ENCODE data around the gene AIRE.
"Not testable (repeated sequence)": the region's sequence is repeated elsewhere in the genome, so short reads cannot be mapped to it uniquely, and the experiment has no call there.

The AIRE gene

GRCh38 chr21:44337941-44338895 lies 52.5 kb downstream of the AIRE start:
- TF ChIP-seq Cebpa-rat (IDR thresholded peaks at IDR 0.05), result no peak
- Histone ChIP-seq H3K4me1 (peaks cover 38 to 76% (median 68%) of the 10 kb centered on the region in 10 experiments), H3K9ac (peak overlapping the region; percentile 26 to 77 (median 65); a peak in 20 of 22 replicates), H3K27me3 (no peaks in the 10 kb centered on the region), H4K20me1 (peaks cover 0 to 29% (median 8%) of the 10 kb centered on the region in 11 experiments; a peak in 14 of 22 replicates), H3K9me3 (replicated peaks in 1 of 11) (no peaks in the 10 kb centered on the region), H3K27ac (peak overlapping the region in 10 of 11 experiments; percentile 2 to 87 (median 68); a peak in 18 of 22 replicates), H3K4me3 (peak overlapping the region; percentile 27 to 66 (median 50); a peak in 19 of 20 replicates), H3K36me3 (peaks cover 0 to 22% (median 8%) of the 10 kb centered on the region in 11 experiments; a peak in 11 of 22 replicates), H3K4me2 (peak overlapping the region; percentile 80 to 97 (median 90))

GRCh38 chr21:44338971-44339910 lies 53.6 kb downstream of the AIRE start, which contains the start of gene CFAP410:
CFAP410 (minus strand) TSS chr21:44339390; CDS start chr21:44339194, 196 bp downstream.
- Histone ChIP-seq H3K9me3 (replicated peaks in 1 of 11) (no peaks in the 10 kb centered on the region), H3K4me2 (peak within 1 kb of the TSS; percentile 90 to 99 (median 95)), H3K36me3 (peaks cover 0 to 22% (median 8%) of the 10 kb centered on the region in 11 experiments; a peak in 11 of 22 replicates), H3K4me3 (peak within 1 kb of the TSS; percentile 66 to 93 (median 76)), H3K27me3 (peaks cover 0 to 1% (median 0%) of the 10 kb centered on the region in 11 experiments; a peak in 1 of 22 replicates), H4K20me1 (peaks cover 0 to 18% (median 0%) of the 10 kb centered on the region in 11 experiments; a peak in 9 of 22 replicates), H3K9ac (peak within 1 kb of the TSS; percentile 86 to 96 (median 90)), H3K4me1 (peaks cover 28 to 76% (median 68%) of the 10 kb centered on the region in 10 experiments), H3K27ac (peak within 1 kb of the TSS; percentile 86 to 98 (median 93))
- no peak for TF ChIP-seq Cebpa-rat (IDR thresholded peaks at IDR 0.05)

GRCh38 chr21:44341726-44342458 lies 56.2 kb downstream of the AIRE start:
- not testable (repeated sequence) for H3K9ac ChIP-seq; H3K9me3 ChIP-seq (replicated peaks in 1 of 11); H3K4me2 ChIP-seq; H3K4me3 ChIP-seq; H3K36me3 ChIP-seq
- H3K4me1 ChIP-seq, result peaks cover 35 to 77% (median 68%) of the 10 kb centered on the region in 10 experiments
- H4K20me1 ChIP-seq, result peaks cover 0 to 11% (median 0%) of the 10 kb centered on the region in 11 experiments; a peak in 6 of 22 replicates
- H3K27ac ChIP-seq, result peak overlapping the region in 1 of 11 experiments; percentile 17; a peak in 1 of 22 replicates
- H3K27me3 ChIP-seq, result peaks cover 0 to 21% (median 0%) of the 10 kb centered on the region in 11 experiments; a peak in 3 of 22 replicates

GRCh38 chr21:44342981-44343380 lies 57.3 kb downstream of the AIRE start:
- Histone ChIP-seq H3K27ac (peak overlapping the region in 1 of 11 experiments; percentile 23; a peak in 2 of 22 replicates), H3K27me3 (peaks cover 0 to 21% (median 0%) of the 10 kb centered on the region in 11 experiments; a peak in 3 of 22 replicates), H3K4me2 (peak overlapping the region in 7 of 11 experiments; percentile 1 to 85 (median 31); a peak in 8 of 22 replicates), H3K4me1 (peaks cover 24 to 76% (median 61%) of the 10 kb centered on the region in 10 experiments)
- H3K9ac ChIP-seq; H4K20me1 ChIP-seq; H3K9me3 ChIP-seq (replicated peaks in 1 of 11); H3K4me3 ChIP-seq; H3K36me3 ChIP-seq: not testable (repeated sequence)

- Histone ChIP-seq H4K20me1 (no peaks in the 10 kb centered on the region; a peak in 1 of 22 replicates), H3K27me3 (peaks cover 0 to 21% (median 0%) of the 10 kb centered on the region in 11 experiments; a peak in 3 of 22 replicates), H3K4me3 (peak overlapping the region in 1 of 10 experiments; percentile 22; a peak in 1 of 20 replicates), H3K4me1 (peaks cover 19 to 86% (median 67%) of the 10 kb centered on the region in 10 experiments), H3K9me3 (replicated peaks in 1 of 11) (no peaks in the 10 kb centered on the region), H3K36me3 (no peaks in the 10 kb centered on the region), H3K27ac (peak overlapping the region in 6 of 11 experiments; percentile 29 to 65 (median 56); a peak in 9 of 22 replicates), H3K4me2 (peak overlapping the region; percentile 43 to 98 (median 82)), H3K9ac (peak overlapping the region in 5 of 11 experiments; percentile 4 to 63 (median 56); a peak in 8 of 22 replicates)
- TF ChIP-seq Cebpa-rat (IDR thresholded peaks at IDR 0.05), result no peak
Measured at GRCh38 chr21:44344541-44345183, 59.0 kb downstream of the AIRE start.

GRCh38 chr21:44345495-44345894 lies 59.8 kb downstream of the AIRE start:
- H3K4me1 ChIP-seq, result peaks cover 11 to 77% (median 59%) of the 10 kb centered on the region in 10 experiments

GRCh38 chr21:44347911-44348451 lies 62.3 kb downstream of the AIRE start:
- Histone ChIP-seq H3K9ac (peak overlapping the region in 6 of 11 experiments; percentile 33 to 57 (median 46); a peak in 6 of 22 replicates), H3K36me3 (no peaks in the 10 kb centered on the region), H3K27me3 (peaks cover 0 to 21% (median 0%) of the 10 kb centered on the region in 11 experiments; a peak in 3 of 22 replicates), H3K4me1 (peaks cover 35 to 91% (median 75%) of the 10 kb centered on the region in 10 experiments), H3K4me3 (no peak overlapping the region), H4K20me1 (no peaks in the 10 kb centered on the region; a peak in 1 of 22 replicates), H3K4me2 (peak overlapping the region in 8 of 11 experiments; percentile 27 to 82 (median 58); a peak in 16 of 22 replicates), H3K9me3 (replicated peaks in 1 of 11) (no peaks in the 10 kb centered on the region), H3K27ac (peak overlapping the region in 5 of 11 experiments; percentile 17 to 62 (median 36); a peak in 7 of 22 replicates)
- TF ChIP-seq Cebpa-rat (IDR thresholded peaks at IDR 0.05), result no peak

More at GRCh38 chr21:44345495-44345894, 59.8 kb downstream of the AIRE start:
- Histone ChIP-seq H3K36me3 (no peaks in the 10 kb centered on the region), H3K9ac (peak overlapping the region in 5 of 11 experiments; percentile 3 to 63 (median 56); a peak in 5 of 22 replicates), H3K4me2 (peak overlapping the region in 9 of 11 experiments; percentile 72 to 98 (median 83); a peak in 19 of 22 replicates), H3K4me3 (no peak overlapping the region), H4K20me1 (no peaks in the 10 kb centered on the region; a peak in 1 of 22 replicates), H3K27ac (peak overlapping the region in 3 of 11 experiments; percentile 58 to 65 (median 62); a peak in 3 of 22 replicates), H3K9me3 (replicated peaks in 1 of 11) (no peaks in the 10 kb centered on the region), H3K27me3 (peaks cover 0 to 21% (median 0%) of the 10 kb centered on the region in 11 experiments; a peak in 3 of 22 replicates)
- no peak for TF ChIP-seq Cebpa-rat (IDR thresholded peaks at IDR 0.05)

All from BLaER1 treated with 17β-estradiol and CSF1 and Interleukin-3, amounts not matched to agents 10 nM and 100 nM (cell line).